IMR-90 (cell line): ENCODE measurements around the gene SPDYE16. TPM values are rescaled to one million over a fixed set of nuclear protein-coding genes. Genes with fewer than 3 reads are reported as not detected.
"Not testable (repeated sequence)": the region's sequence is repeated elsewhere in the genome, so short reads cannot be mapped to it uniquely, and the experiment has no call there.

Experiments used
- ATAC-seq: fragments of 200-7000 bp; cut with Tn5 transposase; 2 replicates; pipeline ENCODE4 v1.9.1; 2020; ENCODE audit warnings: low read depth, mild to moderate bottlenecking, moderate library complexity
- BruUV-seq: library from RNA; stranded (reverse); fragments of 400-500 nt; replicated peaks from 2 replicates; lab custom pipeline; 2021; lab: Mats Ljungman, UMichigan
- CTCF ChIA-PET: fragments of 300-600 bp; formaldehyde crosslinking; extraction: SDS; loops from one replicate; lab custom pipeline; 2021; ENCODE audit warnings: antibody characterized with exemption; lab: Yijun Ruan, JAX
- POLR2A ChIA-PET: fragments of 300-600 bp; sonication (Branson Sonifier 250); formaldehyde crosslinking; loops from one replicate; lab custom pipeline; 2022; ENCODE audit warnings: antibody characterized with exemption; ENCODE audit not compliant: unreplicated experiment; lab: Charles Lee
- DNase-seq: peaks from one replicate; pipeline ENCODE4 v3.0.0; 2013
- H2AFZ ChIP-seq: replicated peaks from 2 replicates; pipeline ENCODE3; 2013; ENCODE audit warnings: low read length, mild to moderate bottlenecking; ENCODE audit not compliant: poor library complexity
- H2AK5ac ChIP-seq: 2 replicates; pipeline ENCODE4 v1.6.1; 2013; ENCODE audit warnings: low read depth, low read length, inconsistent platforms
- H2AK9ac ChIP-seq: replicated peaks from 2 replicates; pipeline ENCODE3; 2013; ENCODE audit warnings: mild to moderate bottlenecking, low read depth, low read length, moderate library complexity; ENCODE audit not compliant: poor library complexity
- H2BK120ac ChIP-seq: 2 replicates; pipeline ENCODE4 v1.6.1; 2013; ENCODE audit warnings: low read depth, low read length, inconsistent platforms
- H2BK15ac ChIP-seq: 3 replicates; pipeline ENCODE4 v1.6.1; 2013; ENCODE audit warnings: low read depth, low read length, inconsistent platforms
- H2BK20ac ChIP-seq: 2 replicates; pipeline ENCODE4 v1.6.1; 2013; ENCODE audit warnings: low read depth, mild to moderate bottlenecking, inconsistent platforms, low read length, moderate library complexity
- H2BK5ac ChIP-seq: 2 replicates; pipeline ENCODE4 v1.6.1; 2013; ENCODE audit warnings: mild to moderate bottlenecking, low read depth, low read length, inconsistent platforms; ENCODE audit not compliant: poor library complexity, severe bottlenecking
- H3K14ac ChIP-seq: replicated peaks from 2 replicates; pipeline ENCODE4 v1.6.1; 2013; ENCODE audit warnings: low read depth, low read length, inconsistent platforms
- H3K18ac ChIP-seq: 2 replicates; pipeline ENCODE4 v1.6.1; 2013; ENCODE audit warnings: low read depth, low read length, control low read depth
- H3K23ac ChIP-seq: 2 replicates; pipeline ENCODE4 v1.6.1; 2013; ENCODE audit warnings: low read depth, low read length, inconsistent platforms
- H3K27ac ChIP-seq: 2 replicates; pipeline ENCODE4 v1.5.1; 2013; ENCODE audit warnings: mild to moderate bottlenecking, control low read depth, low read length; ENCODE audit not compliant: insufficient read depth
- H3K27me3 ChIP-seq: 2 replicates; pipeline ENCODE4 v1.6.1; 2013; ENCODE audit warnings: low read length; ENCODE audit not compliant: control insufficient read depth, insufficient read depth
- H3K36me3 ChIP-seq: 2 replicates; pipeline ENCODE4 v1.6.1; 2013; ENCODE audit warnings: low read length, mixed read lengths; ENCODE audit not compliant: control insufficient read depth, insufficient read depth
- H3K4ac ChIP-seq: 2 replicates; pipeline ENCODE4 v1.6.1; 2013; ENCODE audit warnings: low read depth, low read length, inconsistent platforms
- H3K4me1 ChIP-seq: 2 replicates; pipeline ENCODE4 v1.6.1; 2013; ENCODE audit warnings: low read length, mixed read lengths; ENCODE audit not compliant: control insufficient read depth, insufficient read depth
- H3K4me2 ChIP-seq: 2 replicates; pipeline ENCODE4 v1.6.1; 2013; ENCODE audit warnings: low read depth, mild to moderate bottlenecking, control low read depth, low read length, moderate library complexity
- H3K4me3 ChIP-seq: 2 replicates; pipeline ENCODE4 v1.5.1; 2013; ENCODE audit warnings: low read depth, mild to moderate bottlenecking, control low read depth, low read length, moderate library complexity; ENCODE audit not compliant: insufficient read depth
- H3K56ac ChIP-seq: 2 replicates; pipeline ENCODE4 v1.6.1; 2013; ENCODE audit warnings: low read length, inconsistent platforms; ENCODE audit not compliant: insufficient read depth; ENCODE audit errors: extremely low read depth
- H3K79me1 ChIP-seq, 2 experiments: 2 replicates each; pipeline ENCODE4 v1.6.1; 2013; ENCODE audit warnings: low read length in 2 of 2, inconsistent platforms in 1 of 2, low read depth in 1 of 2
- H3K9ac ChIP-seq: 2 replicates; pipeline ENCODE4 v1.6.1; 2013; ENCODE audit warnings: low read depth, low read length, control low read depth
- H3K9me1 ChIP-seq: 2 replicates; pipeline ENCODE4 v1.6.1; 2013; ENCODE audit warnings: low read length, inconsistent platforms; ENCODE audit not compliant: insufficient read depth
- H3K9me3 ChIP-seq: 2 replicates; pipeline ENCODE4 v1.6.1; 2013; ENCODE audit warnings: low read length; ENCODE audit not compliant: control insufficient read depth, insufficient read depth
- H4K20me1 ChIP-seq: 2 replicates; pipeline ENCODE4 v1.6.1; 2013; ENCODE audit warnings: low read length, inconsistent platforms; ENCODE audit not compliant: insufficient read depth
- H4K5ac ChIP-seq: 2 replicates; pipeline ENCODE4 v1.6.1; 2013; ENCODE audit warnings: mild to moderate bottlenecking, low read depth, low read length, control low read depth
- H4K8ac ChIP-seq, 2 experiments: 2 replicates each; pipeline ENCODE4 v1.6.1; 2013; ENCODE audit warnings: low read depth in 2 of 2, low read length in 2 of 2, control low read depth in 1 of 2, inconsistent platforms in 1 of 2
- H4K91ac ChIP-seq: 2 replicates; pipeline ENCODE4 v1.6.1; 2013; ENCODE audit warnings: low read depth, low read length, inconsistent platforms; ENCODE audit not compliant: insufficient read depth
- WGBS, 2 experiments: methylation state at CpG; one replicate each; pipeline versions ENCODE4 v1.1.5 to v1.1.7; 2013; ENCODE audit warnings: missing lambda C conversion rate in 2 of 2; ENCODE audit not compliant: insufficient read length in 1 of 2; ENCODE audit errors: extremely low coverage in 2 of 2; 5-methylcytosine and 5-hydroxymethylcytosine counted together
- dilution Hi-C: fragments of 300-500 bp; cut with HindIII; formaldehyde crosslinking; loops from one replicate; pipeline ENCODE4 v1.14.3; 2018; ENCODE audit warnings: low sequenced_read_pairs; ENCODE audit not compliant: unreplicated experiment
- in situ Hi-C: fragments of 300-500 bp; cut with MboI; formaldehyde crosslinking; loops from 3 replicates; pipeline ENCODE4 v1.14.3; 2019; ENCODE audit warnings: low sequenced_read_pairs, inconsistent platforms, mixed read lengths
- intact Hi-C: fragments of 100-400 bp; cut with micrococcal nuclease; formaldehyde crosslinking; loops from 2 replicates; pipeline ENCODE4 v1.10.0; 2022
- polyA plus RNA-seq, 3 experiments: library from polyadenylated mRNA; depleted of rRNA; stranded (reverse); fragments of >200 nt; gene quantifications; 2 replicates each; pipeline ENCODE4 v1.2.3, GENCODE V29; 2012; ENCODE audit warnings: low replicate concordance in 1 of 3
- total RNA-seq: library from RNA; depleted of rRNA; stranded (reverse); fragments of >200 nt; gene quantifications from 2 replicates; pipeline ENCODE4 v1.2.3, GENCODE V29; 2012

SPDYE16 gene
- total and polyA plus RNA-seq, 2 of the 4 experiments (the other 2 are of a cell fraction), result not detected

GRCh38 chr7:76565001-76565400 is 21.9 kb upstream of the SPDYE16 start:
- ATAC-seq, H3K27me3 ChIP-seq, H4K8ac ChIP-seq, H3K4me2 ChIP-seq, dilution Hi-C loops, H3K4ac ChIP-seq, H2AFZ ChIP-seq, H3K56ac ChIP-seq, H2AK5ac ChIP-seq, intact Hi-C loops, H3K9ac ChIP-seq, H3K27ac ChIP-seq, H3K79me1 ChIP-seq, H2AK9ac ChIP-seq, H4K20me1 ChIP-seq, in situ Hi-C loops, H3K36me3 ChIP-seq, POLR2A ChIA-PET, H3K9me3 ChIP-seq, H2BK20ac ChIP-seq, BruUV-seq, H3K14ac ChIP-seq, H3K23ac ChIP-seq, H3K4me3 ChIP-seq, H4K91ac ChIP-seq, H2BK120ac ChIP-seq, CTCF ChIA-PET, H3K4me1 ChIP-seq, H3K18ac ChIP-seq, H4K5ac ChIP-seq, H3K9me1 ChIP-seq, DNase-seq, H2BK5ac ChIP-seq, H2BK15ac ChIP-seq: not testable (repeated sequence)
- WGBS, 2 experiments, result no CpG with 5 or more reads among the region's 3 CpGs

GRCh38 chr7:76561342-76561741 is 18.2 kb upstream of the SPDYE16 start:
- H3K18ac ChIP-seq, H2AFZ ChIP-seq, H3K27me3 ChIP-seq, DNase-seq, H2BK20ac ChIP-seq, H4K91ac ChIP-seq, H3K9me3 ChIP-seq, H2BK120ac ChIP-seq, H3K4ac ChIP-seq, H2BK15ac ChIP-seq, POLR2A ChIA-PET, dilution Hi-C loops, BruUV-seq, H4K8ac ChIP-seq, CTCF ChIA-PET, H4K5ac ChIP-seq, H2AK9ac ChIP-seq, H3K56ac ChIP-seq, H3K4me1 ChIP-seq, H3K14ac ChIP-seq, in situ Hi-C loops, H2BK5ac ChIP-seq, intact Hi-C loops, H3K36me3 ChIP-seq, ATAC-seq, H3K27ac ChIP-seq, H3K4me2 ChIP-seq, H3K9me1 ChIP-seq, H3K9ac ChIP-seq, H4K20me1 ChIP-seq, H3K79me1 ChIP-seq, H3K23ac ChIP-seq, H3K4me3 ChIP-seq, H2AK5ac ChIP-seq: not testable (repeated sequence)
- WGBS, 2 experiments, result no CpG with 5 or more reads among the region's 3 CpGs
